Endothelial cell of hepatic sinusoid (primary cell): ENCODE measurements around the gene CMSS1.

Experiments used
- in situ Hi-C: cut with HindIII; loops from 2 replicates; pipeline ENCODE4 v1.10.0; 2017; ENCODE audit warnings: low sequenced_read_pairs

CMSS1 gene

GRCh38 chr3:99978221-99978620 is 160.6 kb downstream of the CMSS1 start:
- in situ Hi-C loops = no loop called here

- in situ Hi-C loops = no loop called here
Observed at GRCh38 chr3:99980606-99981005, 162.9 kb downstream of the CMSS1 start.

- in situ Hi-C loops = no loop called here
Observed at GRCh38 chr3:99981138-99981537, 163.5 kb downstream of the CMSS1 start.

GRCh38 chr3:99982650-99983049 is 165.0 kb downstream of the CMSS1 start:
- in situ Hi-C loops = no loop called here

GRCh38 chr3:99984139-99984538 is 166.5 kb downstream of the CMSS1 start:
- in situ Hi-C loops = no loop called here

- in situ Hi-C loops = no loop called here
Observed at GRCh38 chr3:99984668-99985067, 167.0 kb downstream of the CMSS1 start.

- in situ Hi-C loops = no loop called here
Observed at GRCh38 chr3:99990179-99990578, 172.5 kb downstream of the CMSS1 start.

- in situ Hi-C loops = no loop called here
Observed at GRCh38 chr3:99997293-99997692, 179.6 kb downstream of the CMSS1 start.

GRCh38 chr3:99999536-99999935 is 181.9 kb downstream of the CMSS1 start:
- in situ Hi-C loops = no loop called here

GRCh38 chr3:100001083-100001482 is 183.4 kb downstream of the CMSS1 start:
- in situ Hi-C loops = no loop called here

GRCh38 chr3:100001526-100002270 is 184.0 kb downstream of the CMSS1 start:
- in situ Hi-C loops = no loop called here

- in situ Hi-C loops = no loop called here
Observed at GRCh38 chr3:100002599-100003350, 185.1 kb downstream of the CMSS1 start.

- in situ Hi-C loops = no loop called here
Observed at GRCh38 chr3:100003609-100004503, 186.2 kb downstream of the CMSS1 start.

GRCh38 chr3:100004931-100005330 is 187.3 kb downstream of the CMSS1 start:
- in situ Hi-C loops = no loop called here

GRCh38 chr3:100005665-100006393 is 188.2 kb downstream of the CMSS1 start:
- in situ Hi-C loops = no loop called here

- in situ Hi-C loops = no loop called here
Observed at GRCh38 chr3:100006570-100007271, 189.1 kb downstream of the CMSS1 start.

- in situ Hi-C loops = no loop called here
Observed at GRCh38 chr3:100007313-100007712, 189.7 kb downstream of the CMSS1 start.

- in situ Hi-C loops = no loop called here
Observed at GRCh38 chr3:100008081-100008698, 190.5 kb downstream of the CMSS1 start.

- in situ Hi-C loops = no loop called here
Observed at GRCh38 chr3:100009276-100010086, 191.8 kb downstream of the CMSS1 start.
